ENCODE results near the gene VPS13D.
A peak's percentile ranks its signal among the peaks of the same experiment; 100 is the strongest.
"Not testable (repeated sequence)": the region's sequence is repeated elsewhere in the genome, so short reads cannot be mapped to it uniquely, and the experiment has no call there.

VPS13D gene

DNA sequence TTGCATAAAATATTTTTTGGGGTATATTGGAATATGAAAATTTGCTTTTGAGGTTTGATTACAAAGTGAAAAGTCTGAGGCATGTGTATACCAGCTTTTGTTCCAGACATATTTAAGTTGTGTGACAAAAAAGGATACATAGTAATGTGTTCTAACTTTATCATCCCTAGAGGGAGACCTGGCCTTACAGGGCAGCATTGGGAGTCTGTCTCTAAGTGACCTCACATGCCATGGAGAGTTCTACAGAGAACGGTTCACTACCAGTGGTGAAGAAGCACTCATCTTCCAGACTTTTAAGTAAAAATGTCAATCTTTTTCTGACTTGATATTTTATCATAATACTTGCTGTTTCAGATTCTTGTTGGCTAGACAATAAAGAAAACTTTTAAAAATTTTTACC is 61.0 kb downstream of the VPS13D start:
- no peak for DNase-seq

DNA sequence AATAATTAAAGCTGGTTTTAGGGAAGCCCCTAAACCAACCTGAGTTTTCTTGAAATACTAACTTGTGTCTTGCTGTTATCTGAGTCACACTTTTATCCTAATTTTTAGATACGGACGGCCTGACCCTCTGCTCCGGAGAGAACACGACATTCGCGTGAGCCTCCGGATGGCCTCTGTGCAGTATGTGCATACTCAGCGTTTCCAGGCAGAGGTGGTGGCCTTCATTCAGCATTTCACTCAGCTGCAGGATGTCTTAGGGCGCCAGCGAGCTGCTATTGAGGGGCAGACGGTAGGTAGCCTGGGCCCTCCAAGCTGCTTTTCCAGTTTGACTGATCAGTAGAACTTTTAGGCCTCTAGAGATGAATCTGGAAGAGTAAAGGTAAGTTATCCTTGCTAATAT is 63.6 kb downstream of the VPS13D start:
- no peak for DNase-seq

DNA sequence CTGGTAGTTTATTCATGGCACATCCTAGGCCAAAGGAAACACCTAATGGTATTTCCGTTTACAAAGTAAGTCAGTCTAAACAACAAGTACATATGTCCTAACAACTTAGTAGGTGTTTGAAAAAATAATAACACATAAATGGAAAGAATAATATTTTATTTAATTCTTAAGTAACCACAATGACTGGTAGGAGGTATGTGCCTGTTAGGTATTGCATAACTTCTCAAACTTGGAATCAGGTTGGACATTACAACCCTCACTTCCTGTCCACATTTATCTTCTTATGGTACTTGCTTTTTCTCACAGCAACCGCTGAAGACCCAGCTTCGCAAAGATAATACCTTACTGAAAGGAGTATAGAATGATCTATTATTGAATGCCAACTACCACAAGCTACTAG is 64.2 kb downstream of the VPS13D start:
- DNase-seq: no peak

DNA sequence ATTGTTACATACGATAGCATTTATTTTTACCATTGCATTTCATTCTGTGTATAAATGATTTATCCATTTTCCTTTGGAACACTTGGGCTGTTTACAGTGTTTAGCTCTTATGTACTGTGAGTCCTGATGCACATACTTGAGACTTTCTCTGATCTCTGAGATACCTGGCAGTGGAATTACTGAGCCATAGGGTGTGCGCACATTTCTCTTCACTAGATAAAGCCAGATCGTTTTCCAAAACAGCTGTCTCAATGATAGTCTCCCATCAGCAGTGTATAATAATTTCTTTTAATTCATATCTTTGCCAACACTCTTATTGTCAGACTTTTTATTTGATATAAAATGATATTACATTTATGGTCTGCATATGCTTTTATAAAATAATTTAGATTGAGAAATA is 66.2 kb downstream of the VPS13D start:
- no peak for DNase-seq

DNA sequence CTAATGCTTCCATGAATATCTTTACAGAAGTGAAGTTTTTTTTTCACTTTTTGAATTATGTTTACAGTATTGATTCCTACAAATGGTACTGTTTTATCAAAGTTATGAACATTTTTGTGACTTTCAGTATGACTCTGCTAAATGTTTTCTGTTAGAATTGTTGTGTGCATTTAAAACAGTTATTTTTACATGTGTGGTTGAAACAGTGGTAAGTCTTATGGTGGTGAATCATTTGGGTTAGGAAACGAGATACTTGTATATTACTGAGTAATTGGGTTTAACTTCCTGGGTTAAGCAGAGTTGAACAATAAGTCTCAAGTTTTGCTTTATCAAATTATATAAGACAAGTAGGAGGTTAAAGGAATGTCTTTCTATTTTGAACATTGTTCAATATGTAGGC is 66.8 kb downstream of the VPS13D start:
- no peak for DNase-seq

DNA sequence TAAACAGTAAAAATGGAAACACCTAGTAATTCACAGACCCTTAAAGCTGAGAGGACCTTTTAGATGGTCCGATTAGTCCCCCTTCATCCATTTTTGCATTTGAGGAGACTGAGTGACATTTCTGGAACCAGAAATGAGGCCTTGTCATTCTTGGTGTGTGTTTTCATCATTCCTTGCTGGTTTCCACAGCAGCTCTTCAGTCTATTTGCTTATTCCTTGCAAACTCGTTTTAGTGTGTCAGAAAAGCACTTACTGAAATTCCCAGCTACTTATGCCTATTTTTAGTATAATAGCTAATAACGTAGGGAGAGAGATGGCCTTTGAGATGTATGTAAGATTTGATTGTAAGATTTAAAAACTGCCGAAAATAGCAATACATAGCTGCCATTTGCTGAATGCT is 70.9 kb downstream of the VPS13D start:
- no peak for DNase-seq

DNA sequence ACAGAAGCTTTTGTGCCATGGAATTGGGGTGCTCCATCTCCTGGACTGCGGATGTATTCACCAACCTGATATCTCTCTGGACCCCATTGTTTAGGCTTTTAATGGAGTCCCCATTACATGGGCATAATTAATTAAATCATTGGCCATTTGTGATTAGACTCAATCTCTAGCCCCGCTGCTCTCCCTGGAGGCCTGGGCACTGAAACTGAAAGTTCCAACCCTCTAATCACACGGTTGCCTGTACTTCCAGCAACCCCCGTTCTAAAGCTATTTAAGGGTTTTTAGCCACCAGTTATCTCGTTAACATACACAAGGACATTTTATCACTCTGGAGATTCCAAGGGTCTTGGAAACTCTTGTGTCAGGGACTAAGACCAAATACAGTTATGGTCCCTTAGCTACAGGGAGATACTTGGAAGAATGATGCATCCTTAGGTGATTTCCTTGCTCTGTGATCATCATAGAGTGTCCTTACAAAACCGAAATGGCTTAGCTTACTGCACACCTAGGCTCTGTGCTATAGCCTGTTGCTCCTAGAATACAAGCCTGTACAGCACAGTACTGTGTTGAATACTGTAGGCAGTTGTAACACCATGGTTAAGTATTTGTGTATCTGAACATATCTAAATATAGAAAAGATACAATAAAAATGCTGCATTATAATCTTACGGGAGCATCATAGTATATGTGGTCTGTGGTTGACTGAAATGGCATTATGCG is 71.8 kb downstream of the VPS13D start:
- DNase-seq: no peak

DNA sequence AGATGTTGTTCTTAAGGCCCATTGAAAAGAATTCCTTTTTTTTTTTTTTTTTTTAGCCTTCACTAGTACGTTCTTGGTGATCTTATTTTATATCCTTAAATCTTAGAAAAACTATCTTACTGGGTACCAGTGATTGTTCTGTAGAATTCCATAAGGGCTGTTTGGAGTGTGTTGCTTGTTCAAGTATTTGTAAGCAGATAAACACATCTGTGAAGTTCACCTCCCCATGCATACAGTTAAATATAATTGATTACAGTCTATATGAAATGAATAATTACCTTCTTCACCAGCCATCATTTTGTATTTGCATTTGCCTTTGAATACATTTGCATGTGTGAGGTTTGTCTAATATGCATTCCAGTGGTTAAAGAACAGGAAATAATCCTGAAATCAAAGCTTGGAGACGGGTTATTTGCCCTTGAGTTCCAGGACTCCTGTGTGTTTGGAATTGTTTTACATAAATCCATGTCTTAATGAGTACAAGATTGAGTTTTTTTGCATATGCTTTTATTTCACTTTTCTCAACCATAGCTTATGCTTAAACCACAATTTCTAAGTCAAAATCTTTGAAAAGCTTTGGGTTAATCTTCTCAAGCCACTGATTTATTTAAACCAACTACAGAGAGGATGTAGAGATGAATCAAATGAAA is 73.1 kb downstream of the VPS13D start:
- peak; percentile 50 for DNase-seq

DNA sequence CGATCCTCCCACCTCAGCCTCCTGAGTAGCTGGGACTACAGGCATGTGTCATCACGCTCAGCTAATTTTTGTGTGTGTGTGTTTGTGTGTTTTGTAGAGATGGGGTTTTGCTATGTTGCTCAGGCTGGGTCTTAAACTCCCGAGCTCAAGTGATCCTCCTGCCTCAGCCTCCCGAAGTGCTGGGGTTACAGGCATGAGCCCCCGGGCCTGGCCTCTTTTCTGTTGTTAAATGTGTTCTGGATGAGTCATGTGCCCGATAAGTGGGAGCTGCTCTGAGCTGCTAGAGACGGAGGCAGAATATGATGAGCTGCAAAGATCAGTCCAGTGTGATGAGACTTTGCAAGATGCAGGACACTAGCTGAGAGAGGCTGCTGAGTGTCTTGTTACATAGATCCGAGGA is 75.5 kb downstream of the VPS13D start:
- DNase-seq: no peak

DNA sequence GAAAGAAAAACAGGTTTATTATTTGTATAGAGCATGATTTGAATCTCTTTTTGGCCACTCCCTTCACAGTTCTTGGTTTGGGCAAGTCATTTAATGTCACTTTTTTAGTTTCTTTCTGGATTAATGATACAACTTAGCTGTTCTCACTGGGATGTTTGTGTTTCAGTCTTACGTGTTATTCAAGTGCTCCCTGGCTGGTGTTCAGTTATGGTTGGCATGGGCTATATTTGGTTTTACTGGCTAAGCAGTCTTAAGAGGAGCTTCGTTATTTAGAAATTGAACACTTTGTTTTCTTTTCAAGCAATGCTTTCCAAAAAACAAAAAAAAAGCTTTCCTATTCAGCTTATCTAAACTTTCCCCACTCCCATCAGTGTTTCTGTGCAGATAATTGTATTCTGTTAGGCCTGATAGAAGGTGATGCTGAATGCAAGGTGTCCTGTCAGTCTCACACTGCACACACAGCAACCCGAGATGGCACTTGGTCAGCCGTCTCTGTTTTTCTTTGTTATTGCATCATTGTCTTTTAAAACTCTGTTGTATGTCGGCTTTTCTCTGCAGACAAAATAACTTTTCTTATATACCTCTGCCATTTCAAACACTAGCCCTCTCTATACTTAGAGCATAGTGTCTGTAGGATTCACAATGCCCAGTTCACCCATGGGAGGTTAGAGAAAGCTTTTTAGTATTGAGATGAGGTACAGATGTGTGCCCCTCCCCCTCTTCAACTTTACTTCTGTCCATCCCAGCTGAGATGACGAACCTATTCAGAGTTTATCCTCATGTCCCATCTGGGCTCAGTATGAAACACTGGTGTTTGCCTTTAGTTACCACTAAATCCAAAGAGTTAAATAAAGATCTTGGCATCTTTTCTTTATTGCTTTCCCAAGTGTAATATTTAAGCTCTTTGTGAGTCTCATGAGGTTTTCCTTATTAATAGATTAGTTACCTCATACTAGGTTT is 80.2 kb downstream of the VPS13D start:
- no peak for DNase-seq

DNA sequence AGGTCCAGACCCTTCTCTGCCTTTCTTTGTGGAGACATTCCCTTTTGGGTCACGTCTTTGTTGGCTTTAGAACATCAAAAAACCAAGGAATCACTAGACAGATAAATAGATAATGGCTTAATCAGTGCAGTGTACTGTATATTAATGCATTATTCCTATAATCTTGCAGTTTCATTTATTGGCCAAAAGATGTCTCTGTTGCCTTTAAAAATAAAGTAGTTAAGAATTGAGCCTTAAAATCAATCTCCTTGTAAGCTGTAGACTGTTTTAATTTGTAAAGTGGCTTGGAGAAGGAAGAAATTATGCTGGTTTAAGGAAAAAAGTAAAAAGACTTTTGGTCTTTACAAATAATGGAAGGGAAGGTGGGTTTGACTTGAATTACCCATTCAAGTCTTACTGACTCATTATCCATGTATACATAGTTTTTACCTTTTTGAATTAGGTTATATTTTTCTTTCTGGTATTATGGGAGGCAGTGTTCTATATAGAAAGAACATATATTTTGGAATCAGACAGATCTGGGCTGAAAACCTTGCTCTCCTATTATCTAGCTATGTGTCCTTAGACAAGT is 84.6 kb downstream of the VPS13D start:
- peak; percentile 6 for DNase-seq

DNA sequence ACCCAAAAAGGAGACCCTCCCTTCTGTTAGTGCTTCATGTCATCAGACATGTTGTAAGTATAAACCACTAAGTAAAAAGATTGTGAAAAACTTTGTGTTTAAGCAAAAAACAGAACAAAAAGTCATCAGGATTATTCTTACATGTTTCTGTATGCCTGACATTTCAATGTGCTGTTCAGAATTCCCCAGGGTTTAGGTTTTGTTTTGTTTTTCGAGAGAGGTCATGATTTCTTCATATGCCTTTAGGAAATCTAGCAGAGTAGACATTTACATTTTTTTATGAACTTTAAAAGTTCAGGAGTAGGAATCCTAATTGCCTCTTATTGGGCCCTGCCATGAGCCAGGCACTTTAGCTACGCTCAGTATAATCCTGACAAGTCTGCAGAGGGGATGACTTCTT is 85.3 kb downstream of the VPS13D start:
- DNase-seq: no peak

DNA sequence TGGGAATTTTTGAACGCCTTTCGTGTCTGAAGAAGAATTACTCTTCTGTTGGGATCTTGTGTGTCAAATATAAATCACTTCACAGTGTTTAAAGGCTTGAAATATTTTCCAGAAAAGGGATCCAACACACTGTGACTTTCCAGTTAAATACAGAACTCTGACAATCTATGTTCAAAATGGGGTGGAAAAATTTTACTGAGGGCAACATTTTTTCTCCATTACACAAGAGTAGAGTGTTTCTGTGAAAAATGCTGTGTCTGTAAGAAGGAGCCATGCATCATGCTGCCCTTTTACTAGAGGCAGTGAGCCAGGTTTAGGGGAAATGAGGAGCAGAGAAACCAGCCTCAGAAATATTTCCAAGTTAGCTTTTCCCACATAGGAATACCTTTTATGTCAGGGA is 86.5 kb downstream of the VPS13D start:
- no peak for DNase-seq

DNA sequence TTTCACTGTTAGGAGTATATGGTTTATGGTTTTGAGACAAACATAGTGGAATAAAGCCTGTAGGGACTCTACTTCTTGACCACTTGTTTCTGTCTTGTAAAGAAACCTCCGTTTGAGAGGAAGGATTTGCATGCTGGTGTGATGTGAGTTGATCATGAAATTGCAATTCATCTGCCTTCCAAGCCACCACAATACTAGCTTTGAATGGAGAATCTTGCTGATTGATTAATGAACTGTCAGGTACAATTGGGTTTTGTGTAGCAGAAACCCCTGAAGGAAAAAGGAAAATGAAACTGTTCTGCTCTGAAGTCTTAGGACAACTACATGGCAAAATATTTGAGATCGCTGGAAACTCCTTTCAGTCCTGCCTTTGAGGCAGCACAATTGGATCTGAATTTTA is 90.7 kb downstream of the VPS13D start:
- DNase-seq: no peak

DNA sequence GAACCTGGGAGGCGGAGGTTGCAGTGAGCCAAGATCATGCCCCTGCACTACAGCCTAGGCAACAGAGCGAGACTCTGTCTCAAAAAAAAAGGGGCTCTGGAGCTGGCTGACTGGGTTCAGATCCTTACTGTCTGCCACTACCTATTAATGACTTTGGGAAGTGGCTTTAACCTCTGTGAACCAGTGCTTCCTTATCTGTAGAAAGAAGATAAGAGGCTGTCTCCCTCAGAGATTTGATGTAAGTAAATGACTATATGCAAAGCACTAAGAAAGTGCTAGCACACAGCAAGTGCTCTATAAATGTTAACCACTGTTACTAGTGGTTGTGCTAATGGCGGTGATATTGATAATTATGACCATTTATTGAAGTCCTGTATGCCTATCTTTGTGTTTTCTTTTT is 94.6 kb downstream of the VPS13D start:
- DNase-seq: no peak

DNA sequence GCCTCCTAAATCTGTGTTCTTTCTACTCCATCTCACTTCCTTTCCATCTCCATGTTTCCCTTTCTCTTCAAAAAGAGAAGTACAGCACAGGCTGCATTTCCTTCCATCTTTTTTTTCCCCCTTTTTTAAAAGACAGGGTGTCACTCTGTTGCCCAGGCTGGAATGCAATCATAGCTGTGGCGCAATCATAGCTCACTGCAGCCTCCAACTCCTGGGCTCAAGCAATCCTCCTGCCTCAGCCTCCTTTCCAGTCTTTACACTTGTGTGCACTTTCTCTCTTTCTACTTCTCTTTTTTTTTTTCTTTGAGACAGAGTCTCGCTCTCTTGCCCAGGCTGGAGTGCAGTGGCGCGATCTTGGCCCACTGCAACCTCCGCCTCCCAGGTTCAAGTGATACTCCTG is 95.1 kb downstream of the VPS13D start:
- DNase-seq: not testable (repeated sequence)

DNA sequence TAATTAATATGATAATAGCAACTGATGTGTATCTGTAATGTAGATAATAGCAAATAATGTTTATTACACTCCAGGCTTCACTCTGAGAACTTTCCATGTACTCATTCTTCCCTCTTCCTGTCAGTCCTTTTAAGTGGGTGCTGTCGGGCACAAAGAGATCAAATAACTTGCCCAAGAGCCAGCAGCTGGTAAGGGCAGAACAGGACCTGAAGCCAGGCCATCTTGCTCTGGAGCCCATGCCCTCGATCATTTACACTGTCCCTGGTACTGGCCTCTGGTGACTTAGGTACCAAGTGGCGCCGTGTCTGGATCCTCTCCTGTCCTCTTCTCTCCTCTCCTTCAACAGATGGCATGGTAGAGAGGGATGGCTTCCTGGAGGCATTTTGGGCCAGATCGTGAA is 97.2 kb downstream of the VPS13D start:
- DNase-seq: no peak

DNA sequence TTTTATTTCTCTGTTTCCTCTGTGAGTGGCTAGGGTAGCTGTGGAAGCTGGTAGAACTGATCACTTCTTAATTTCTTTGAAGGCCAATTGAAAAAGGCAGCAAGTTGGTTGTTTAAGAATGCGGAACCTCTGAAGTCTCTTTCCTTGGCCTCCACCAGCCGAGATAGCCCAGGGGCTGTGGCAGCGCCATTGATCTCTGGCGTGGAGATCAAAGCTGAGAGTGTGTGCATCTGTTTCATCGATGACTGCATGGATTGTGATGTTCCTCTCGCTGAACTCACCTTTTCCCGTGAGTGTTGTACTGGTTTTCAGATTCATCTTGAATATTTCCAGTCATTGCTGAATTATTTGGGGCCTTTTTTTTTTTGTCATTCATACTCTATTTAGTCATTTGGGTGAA is 97.7 kb downstream of the VPS13D start:
- no peak for DNase-seq

DNA sequence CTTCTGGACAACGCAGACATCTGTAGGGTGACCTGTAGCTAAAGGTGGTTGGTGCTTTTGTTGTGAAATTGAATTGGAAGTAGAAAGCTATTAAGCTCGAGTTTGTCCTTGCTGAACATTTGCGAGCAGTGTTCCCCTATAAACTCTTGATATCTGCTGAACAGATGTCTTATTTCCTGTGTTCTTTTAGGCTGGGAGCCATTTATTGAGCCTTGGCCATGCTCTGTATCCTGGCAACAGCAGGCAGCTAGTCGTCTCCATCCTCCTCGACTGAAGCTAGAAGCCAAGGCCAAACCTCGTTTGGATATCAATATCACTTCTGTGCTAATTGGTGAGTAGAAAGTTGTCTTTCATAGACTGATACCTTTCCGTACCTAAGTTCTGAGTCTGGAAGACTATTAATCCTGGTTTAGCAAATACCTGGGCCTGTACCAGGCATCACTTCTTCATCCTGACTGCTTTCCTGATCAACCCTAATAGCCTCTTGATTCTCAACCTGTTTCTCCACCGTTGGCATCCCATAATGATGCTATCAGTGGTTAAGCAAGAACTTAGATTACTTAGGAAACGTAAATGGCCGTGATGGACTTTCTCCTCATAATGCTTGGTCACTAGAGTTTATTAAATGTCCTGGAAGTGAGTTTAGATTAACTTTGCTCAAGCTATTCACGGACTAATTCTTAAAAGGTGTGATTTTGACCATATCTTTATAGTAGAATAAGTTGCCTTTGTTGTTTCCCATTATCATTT is 103.4 kb downstream of the VPS13D start:
- DNase-seq: no peak

DNA sequence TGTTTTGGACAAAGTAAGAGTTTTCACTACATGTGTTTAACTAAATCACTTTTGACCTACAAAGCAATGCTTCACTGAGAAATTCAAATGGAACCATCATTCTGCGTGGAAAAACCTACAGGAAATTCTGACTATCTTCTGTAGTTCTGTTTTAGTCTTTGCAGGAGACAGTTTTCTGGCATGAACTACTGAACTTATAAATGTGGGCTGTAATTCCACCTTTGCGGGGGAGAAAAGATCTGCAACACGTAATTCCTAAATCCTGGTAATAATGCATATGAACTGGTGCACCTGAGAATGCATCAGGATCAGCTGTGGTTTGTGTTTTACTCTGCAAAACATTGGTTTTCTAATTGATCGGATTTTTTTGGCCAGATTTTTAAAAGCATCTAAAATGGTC is 106.0 kb downstream of the VPS13D start:
- DNase-seq: no peak

DNA sequence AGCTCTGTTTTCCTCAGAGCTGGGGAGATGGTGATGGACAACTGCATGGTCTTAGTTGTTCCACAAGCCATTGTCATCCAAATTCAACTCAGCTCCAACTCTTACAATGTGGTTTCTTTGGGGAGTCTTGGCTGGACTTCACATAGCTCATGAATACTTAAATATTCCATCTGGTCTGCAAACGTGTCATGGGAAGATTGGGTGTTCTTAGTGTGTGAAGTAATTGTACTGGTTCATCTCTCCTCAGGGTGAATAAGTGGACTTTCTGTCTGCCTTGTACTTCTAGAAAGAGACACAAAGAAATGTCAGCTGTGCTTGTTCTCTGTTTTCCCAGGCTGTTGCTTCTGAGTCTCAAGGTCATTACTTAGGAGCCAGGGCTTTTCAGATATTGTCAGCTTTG is 106.6 kb downstream of the VPS13D start:
- no peak for DNase-seq

DNA sequence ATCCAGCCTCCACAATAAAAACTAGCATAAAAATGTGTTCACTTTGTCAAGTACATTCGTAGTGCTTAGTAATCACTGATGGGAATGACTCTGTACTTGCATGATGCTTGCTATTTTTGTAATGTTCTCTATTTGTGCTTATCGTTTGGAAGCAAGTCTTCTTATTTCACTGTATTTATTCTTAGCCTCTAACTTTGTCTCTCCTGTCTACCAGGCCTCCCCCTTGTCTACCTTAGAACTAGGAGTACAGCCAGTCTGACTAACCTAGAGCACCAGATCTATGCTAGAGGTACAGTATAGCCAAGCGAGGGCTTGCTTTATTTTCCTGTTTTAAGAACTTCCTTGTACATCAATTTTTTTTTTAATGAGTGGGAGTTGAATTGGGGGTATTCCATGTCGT is 108.2 kb downstream of the VPS13D start:
- no peak for DNase-seq

DNA sequence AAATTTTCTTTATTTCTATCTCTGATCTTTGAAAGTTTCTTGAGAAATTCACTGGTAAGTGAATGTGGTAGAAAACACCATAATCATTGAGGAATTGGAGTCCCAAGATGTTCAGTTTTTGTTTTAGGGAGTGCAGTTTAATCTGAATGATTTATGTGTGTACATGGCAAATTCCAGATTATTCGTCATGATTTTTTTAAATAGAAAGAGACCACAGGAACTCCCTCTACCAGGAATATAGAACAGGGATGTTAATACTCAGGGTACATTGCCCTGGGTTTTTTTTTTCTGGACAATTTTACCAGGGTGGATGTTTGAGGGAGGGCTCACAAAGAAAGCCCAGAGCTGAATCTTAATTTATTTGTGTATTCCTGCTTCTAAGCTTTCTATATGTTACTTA is 109.0 kb downstream of the VPS13D start:
- DNase-seq: no peak

Data from NCI-H526 treated with DMSO at 0.1 percent for 48 hours (cell line).